Measurements from ENCODE around the gene SRCIN1.
"Not testable (repeated sequence)": the region's sequence is repeated elsewhere in the genome, so short reads cannot be mapped to it uniquely, and the experiment has no call there.

The SRCIN1 gene

GRCh38 chr17:38507921-38508569 lies 97.7 kb downstream of the SRCIN1 start:
- DNase-seq (ENCODE audit: low read depth), result no peak

- DNase-seq (ENCODE audit: low read depth), result no peak
These were observed 98.3 kb downstream of the SRCIN1 start for GRCh38 chr17:38507436-38507835.

GRCh38 chr17:38504216-38504615 lies 101.5 kb downstream of the SRCIN1 start:
- DNase-seq (ENCODE audit: low read depth), result no peak

- DNase-seq (ENCODE audit: low read depth), result not testable (repeated sequence)
These were observed 102.4 kb downstream of the SRCIN1 start for GRCh38 chr17:38503286-38503913.

- DNase-seq (ENCODE audit: low read depth), result not testable (repeated sequence)
These were observed 104.0 kb downstream of the SRCIN1 start for GRCh38 chr17:38501718-38502117.

- not testable (repeated sequence) for DNase-seq (ENCODE audit: low read depth)
These were observed 106.5 kb downstream of the SRCIN1 start for GRCh38 chr17:38499230-38499629.

GRCh38 chr17:38498353-38498752 lies 107.4 kb downstream of the SRCIN1 start:
- DNase-seq (ENCODE audit: low read depth), result no peak

GRCh38 chr17:38497656-38498055 lies 108.1 kb downstream of the SRCIN1 start:
- not testable (repeated sequence) for DNase-seq (ENCODE audit: low read depth)

- not testable (repeated sequence) for DNase-seq (ENCODE audit: low read depth)
These were observed 111.6 kb downstream of the SRCIN1 start for GRCh38 chr17:38494152-38494551.

GRCh38 chr17:38492067-38493040 lies 113.4 kb downstream of the SRCIN1 start:
- peak; percentile 59 for DNase-seq (ENCODE audit: low read depth)

- not testable (repeated sequence) for DNase-seq (ENCODE audit: low read depth)
These were observed 114.2 kb downstream of the SRCIN1 start for GRCh38 chr17:38491346-38492066.

GRCh38 chr17:38489774-38490173 lies 116.0 kb downstream of the SRCIN1 start:
- not testable (repeated sequence) for DNase-seq (ENCODE audit: low read depth)

GRCh38 chr17:38485681-38486298 lies 120.0 kb downstream of the SRCIN1 start:
- not testable (repeated sequence) for DNase-seq (ENCODE audit: low read depth)

- DNase-seq (ENCODE audit: low read depth), result no peak
These were observed 120.6 kb downstream of the SRCIN1 start for GRCh38 chr17:38485146-38485468.

GRCh38 chr17:38484242-38485145 lies 121.3 kb downstream of the SRCIN1 start:
- DNase-seq (ENCODE audit: low read depth), result peak; percentile 46

GRCh38 chr17:38482700-38483043 lies 123.1 kb downstream of the SRCIN1 start:
- DNase-seq (ENCODE audit: low read depth), result not testable (repeated sequence)

GRCh38 chr17:38482039-38482699 lies 123.6 kb downstream of the SRCIN1 start:
- not testable (repeated sequence) for DNase-seq (ENCODE audit: low read depth)
